Ecto neural progenitor cell (in vitro differentiated cells): Measurements from ENCODE around the gene IFNK.
A peak's percentile ranks its signal among the peaks of the same experiment; 100 is the strongest.

Source experiments
- DNase-seq: peaks from one replicate; pipeline ENCODE4 v3.0.0-alpha.2; 2018; ENCODE audit warnings: low spot score

The IFNK gene

DNA sequence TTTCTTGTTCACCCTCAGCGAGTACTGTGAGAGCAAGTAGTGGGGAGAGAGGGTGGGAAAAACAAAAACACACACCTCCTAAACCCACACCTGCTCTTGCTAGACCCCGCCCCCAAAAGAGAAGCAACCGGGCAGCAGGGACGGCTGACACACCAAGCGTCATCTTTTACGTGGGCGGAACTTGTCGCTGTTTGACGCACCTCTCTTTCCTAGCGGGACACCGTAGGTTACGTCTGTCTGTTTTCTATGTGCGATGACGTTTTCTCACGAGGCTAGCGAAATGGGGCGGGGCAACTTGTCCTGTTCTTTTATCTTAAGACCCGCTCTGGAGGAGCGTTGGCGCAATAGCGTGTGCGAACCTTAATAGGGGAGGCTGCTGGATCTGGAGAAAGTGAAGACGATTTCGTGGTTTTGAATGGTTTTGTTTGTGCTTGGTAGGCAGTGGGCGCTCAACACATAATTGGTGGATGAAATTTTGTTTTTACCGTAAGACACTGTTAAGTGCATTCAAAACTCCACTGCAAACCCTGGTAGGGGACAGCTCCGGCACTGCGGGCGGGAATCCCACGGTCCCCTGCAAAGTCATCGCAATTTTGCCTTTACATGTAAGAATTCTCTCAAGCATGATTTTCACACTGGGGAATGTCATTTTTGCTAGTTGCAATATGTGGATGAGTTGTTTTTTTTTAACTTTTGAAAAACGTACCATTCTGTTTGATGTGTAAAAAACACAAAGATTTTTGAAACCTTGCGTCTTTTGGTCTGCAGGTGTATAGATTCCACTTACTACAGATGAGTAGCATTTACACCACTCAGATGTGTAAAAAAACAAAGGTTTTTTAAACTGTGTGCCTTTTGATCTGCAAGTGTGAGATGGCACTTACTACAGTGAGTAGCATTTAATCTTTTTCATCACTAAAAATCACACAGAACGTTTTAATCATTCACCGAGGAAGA, 49.8 kb downstream of the IFNK start:
- peak; percentile 93 for DNase-seq
